Measurements from ENCODE around the gene TGFBI.

DNA sequence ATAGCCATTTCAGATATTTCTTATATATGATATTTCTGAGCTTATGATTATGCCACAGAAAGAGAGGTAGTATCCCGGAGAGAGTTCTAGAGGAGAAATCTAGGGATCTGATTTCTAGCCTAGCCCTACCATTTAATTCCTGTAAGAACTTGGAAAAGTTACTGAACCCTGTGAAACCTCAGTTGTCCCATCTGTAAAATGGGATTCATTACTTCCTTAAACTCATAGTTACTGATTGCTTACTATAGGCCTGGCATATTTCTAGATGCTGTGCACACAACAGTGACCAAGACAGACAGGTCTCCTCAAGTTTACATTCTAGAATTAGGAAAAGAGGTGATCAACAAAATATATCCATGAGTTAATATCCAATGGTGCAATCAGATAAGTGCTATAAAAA, 73.1 kb downstream of the TGFBI start:
- TF ChIP-seq CTCF (IDR thresholded peaks at IDR 0.05), result no peak
- TF ChIP-seq POLR2A (IDR thresholded peaks at IDR 0.05), result no peak

Data from esophagus squamous epithelium (tissue), 4 donors.